ENCODE measurements around the gene PRKCSH.

DNA sequence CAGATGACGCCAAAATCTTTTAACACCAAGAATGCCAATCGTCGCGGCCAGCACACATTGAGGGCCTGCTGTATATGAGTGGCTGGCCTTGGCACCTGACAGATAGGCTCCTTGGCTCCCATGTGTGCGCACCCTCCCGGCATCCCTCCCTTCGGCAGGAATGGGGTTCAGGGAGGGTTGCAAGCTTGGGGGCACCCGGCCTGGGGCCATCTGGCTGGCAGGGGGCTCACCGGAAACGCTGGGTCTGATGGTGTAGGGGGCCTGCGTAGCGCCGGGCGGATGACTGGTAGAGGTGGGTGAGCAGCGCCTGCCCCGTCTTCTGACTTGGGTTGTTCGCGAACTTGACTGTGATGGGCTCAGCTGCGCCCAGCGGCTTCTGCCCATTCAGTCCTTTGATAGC, 22.4 kb downstream of the PRKCSH start:
- TF ChIP-seq, protein P1, sequence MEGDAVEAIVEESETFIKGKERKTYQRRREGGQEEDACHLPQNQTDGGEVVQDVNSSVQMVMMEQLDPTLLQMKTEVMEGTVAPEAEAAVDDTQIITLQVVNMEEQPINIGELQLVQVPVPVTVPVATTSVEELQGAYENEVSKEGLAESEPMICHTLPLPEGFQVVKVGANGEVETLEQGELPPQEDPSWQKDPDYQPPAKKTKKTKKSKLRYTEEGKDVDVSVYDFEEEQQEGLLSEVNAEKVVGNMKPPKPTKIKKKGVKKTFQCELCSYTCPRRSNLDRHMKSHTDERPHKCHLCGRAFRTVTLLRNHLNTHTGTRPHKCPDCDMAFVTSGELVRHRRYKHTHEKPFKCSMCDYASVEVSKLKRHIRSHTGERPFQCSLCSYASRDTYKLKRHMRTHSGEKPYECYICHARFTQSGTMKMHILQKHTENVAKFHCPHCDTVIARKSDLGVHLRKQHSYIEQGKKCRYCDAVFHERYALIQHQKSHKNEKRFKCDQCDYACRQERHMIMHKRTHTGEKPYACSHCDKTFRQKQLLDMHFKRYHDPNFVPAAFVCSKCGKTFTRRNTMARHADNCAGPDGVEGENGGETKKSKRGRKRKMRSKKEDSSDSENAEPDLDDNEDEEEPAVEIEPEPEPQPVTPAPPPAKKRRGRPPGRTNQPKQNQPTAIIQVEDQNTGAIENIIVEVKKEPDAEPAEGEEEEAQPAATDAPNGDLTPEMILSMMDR (conservative IDR thresholded peaks at IDR 0.05): no peak
- TF ChIP-seq ZFX (IDR thresholded peaks at IDR 0.05): no peak

Data from C4-2B (cell line).